Germinal center (tissue), 1 donor: ENCODE measurements around the gene GABRB3.

Experiments
- DNase-seq: peaks from one replicate; pipeline ENCODE4 v3.0.0; 2012; ENCODE audit warnings: mixed read lengths, low spot score

GABRB3 gene

DNA sequence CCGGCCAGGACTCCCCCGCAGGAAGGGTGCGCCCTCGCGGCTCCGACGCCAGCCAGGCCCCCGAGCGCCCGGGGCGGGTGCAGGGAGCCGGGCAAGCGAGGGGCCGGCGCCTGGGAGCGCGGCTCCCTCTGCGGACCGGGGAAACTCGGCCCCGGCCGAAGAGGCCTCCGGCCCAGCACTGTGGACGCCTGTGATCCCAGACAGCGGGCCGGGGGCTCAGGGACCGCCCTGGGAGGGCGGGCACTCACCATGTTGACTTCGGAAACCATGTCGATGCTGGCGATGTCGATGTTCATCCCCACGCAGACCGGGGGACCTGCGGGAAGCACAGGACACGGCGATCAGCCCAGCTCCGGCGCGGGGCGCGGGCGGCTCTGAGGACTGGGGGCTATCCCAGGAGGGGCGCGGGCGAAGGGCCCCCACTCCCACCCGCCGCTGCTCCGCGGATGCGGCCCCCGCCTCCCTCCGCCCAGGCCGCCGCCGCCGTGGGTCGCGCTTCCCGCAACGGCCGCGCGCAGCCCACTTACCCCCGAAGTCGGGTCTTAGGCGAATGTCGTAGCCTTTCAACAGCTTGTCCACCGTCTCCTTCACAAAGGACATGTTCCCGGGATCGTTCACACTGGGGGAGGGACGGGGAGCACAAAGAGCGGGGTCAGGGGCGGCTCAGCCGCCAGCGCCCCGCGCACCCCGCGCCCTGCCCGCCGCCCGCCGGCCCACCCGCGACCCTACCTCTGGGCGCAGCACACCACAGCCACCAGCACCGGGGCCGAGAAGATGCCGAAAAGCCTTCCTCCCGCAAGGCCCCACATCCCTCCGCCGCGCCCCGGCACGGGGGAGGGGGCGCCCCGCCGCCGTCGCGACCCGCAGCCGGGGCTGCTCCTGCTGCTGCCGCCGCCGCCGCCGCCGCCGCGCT lies at the start of gene GABRB3:
TSS of gene GABRB3 (minus strand) at position 913 of the 913 bp plus-strand sequence.
- no peak for DNase-seq

GRCh38 chr15:26807517-26808427 lies 34.9 kb upstream of the GABRB3 start:
- no peak for DNase-seq

- no peak for DNase-seq
Measured at GRCh38 chr15:26806574-26806973, 33.7 kb upstream of the GABRB3 start.

GRCh38 chr15:26806151-26806550 lies 33.3 kb upstream of the GABRB3 start:
- no peak for DNase-seq

DNA sequence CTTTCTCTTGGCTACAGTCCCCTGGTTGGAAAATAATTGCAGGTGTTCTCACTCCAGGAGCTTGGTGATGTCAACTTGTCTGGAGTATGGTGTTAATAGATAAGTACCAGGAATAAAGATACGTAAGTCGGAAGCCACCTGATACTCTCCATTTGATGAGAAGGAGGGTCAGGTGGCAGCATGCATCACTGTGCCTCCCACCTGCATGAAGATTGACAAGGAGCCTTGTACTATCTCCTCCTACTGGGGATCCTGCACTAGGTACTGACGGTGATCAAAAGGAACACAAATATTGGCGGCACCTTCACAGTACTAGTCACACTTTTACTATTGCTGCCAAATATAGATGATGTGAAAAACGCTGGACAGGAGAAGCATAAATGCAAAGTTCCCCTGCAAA lies 32.6 kb upstream of the GABRB3 start:
- DNase-seq: no peak

GRCh38 chr15:26804063-26804804 lies 31.4 kb upstream of the GABRB3 start:
- no peak for DNase-seq

DNA sequence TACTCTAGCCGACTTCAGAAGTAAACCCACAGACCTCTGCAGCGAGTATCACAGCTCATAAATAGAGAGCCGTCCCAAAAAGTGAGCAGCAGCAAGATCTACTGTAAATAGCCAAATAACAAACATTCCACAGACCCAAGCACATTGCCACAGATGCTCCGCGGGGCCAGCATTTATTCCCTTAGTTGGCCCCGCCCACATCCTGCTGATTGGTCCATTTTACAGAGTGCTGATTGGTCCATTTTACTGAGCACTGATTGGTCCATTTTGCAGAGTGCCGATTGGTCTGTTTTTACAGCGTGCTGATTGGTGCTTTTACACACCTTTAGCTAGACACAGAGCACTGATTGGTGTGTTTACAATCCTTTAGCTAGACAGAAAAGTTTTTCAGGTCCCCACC lies 17.3 kb upstream of the GABRB3 start:
- DNase-seq: no peak

DNA sequence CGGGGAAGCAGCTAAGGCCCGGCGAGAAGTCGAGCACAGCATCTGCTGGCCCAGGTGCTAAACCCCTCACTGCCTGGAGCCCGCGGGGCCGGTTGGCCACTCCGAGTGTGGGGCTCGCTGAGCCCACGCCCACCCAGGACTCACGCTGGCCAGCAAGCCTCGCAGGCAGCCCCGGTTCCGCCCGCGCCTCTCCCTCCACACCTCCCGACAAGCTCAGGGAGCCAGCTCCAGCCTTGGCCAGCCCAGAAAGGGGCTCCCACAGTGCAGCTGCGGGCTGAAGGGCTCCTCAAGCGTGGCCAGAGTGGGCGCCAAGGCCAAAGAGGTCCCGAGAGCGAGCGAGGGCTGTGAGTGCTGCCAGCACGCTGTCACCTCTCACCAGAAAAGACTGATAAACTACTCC lies 8.9 kb upstream of the GABRB3 start:
- DNase-seq: no peak

DNA sequence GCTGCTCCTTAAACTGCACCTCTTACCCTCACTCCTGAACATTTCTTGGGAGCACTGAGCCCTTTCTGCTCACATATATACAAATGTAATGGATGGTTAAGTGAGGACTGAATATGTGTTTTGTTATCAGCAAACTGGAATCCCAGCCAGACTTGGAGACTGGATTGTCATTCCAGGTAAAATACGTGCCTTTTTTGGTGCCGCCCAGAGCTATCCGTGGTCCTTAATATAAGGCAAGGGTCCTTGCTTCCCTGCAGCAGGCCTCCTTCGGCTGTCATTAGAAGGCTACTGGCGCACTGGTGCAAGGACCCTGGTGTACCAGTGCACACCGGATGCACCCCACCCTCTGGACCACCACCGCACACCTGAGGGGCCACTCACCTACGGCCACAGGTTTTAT lies 1.1 kb upstream of the GABRB3 start:
- no peak for DNase-seq

DNA sequence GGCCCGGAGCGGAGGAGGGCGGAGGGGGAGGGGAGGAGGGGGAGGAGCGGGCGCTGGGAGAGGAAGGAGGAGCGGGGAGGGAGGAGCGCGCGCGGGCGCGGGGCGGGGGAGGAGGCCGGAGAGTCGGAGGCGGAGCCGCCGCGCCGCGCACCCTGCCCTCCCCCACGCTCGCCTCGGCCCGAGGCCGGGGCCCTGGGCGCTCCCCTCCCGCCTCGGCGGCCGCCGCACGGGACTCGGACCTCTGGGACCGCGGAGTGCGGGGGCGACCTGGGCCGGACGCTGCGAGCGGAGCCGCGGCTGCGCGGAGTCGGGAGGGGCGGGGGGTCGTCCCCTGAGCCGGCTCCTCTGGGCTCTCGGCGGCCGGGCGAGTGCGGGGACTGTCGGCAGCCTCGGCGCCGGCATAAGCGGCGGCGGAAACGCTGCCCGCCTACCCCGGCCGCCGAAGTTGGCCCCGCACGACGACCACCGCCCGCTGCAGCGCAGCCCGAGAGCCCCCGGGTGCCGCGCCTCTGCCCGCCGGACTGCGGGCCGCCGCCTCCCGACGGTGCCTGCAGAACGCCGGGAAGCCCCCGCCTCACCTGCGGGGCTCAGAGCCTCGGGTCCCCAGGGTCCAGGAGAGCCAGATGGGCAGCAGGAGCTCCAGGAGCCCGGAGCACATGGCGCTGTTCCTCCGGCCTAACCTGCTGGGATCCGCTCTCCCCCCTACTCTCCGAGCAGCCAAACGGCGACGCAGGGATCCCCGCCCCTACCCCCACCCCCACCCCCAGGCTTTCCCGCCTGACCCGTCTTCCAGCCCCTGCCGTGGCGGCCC lies 406 bp upstream of the GABRB3 start:
- DNase-seq: no peak

GRCh38 chr15:26771578-26772153 lies 1.2 kb downstream of the GABRB3 start:
- DNase-seq: no peak

GRCh38 chr15:26771168-26771567 lies 1.7 kb downstream of the GABRB3 start:
- DNase-seq: no peak

DNA sequence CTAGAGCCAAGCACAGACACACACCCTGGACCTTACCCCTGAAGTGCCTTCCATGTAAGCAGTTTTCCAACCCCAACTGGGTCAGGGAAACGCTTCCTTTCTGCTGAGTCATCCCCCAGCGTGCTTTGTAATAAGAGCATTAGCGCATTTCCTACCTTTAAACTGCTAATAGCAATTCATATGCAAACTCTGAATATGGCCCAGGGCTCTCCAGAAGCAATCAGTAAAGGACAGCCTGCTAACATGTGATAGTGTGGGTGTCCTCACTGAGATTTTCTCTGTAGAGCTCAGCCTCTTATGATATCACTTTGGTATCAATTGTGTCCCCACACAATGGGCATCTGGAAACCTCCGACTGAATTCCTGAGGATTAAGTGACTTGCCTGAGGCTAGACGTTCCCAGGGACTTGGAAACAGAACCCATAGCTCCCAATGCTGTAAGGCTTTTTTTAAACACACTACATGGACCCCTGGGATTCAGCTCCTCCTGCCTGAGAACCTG lies 5.6 kb downstream of the GABRB3 start:
- DNase-seq: no peak

- no peak for DNase-seq
Measured at GRCh38 chr15:26766262-26766661, 6.6 kb downstream of the GABRB3 start.

DNA sequence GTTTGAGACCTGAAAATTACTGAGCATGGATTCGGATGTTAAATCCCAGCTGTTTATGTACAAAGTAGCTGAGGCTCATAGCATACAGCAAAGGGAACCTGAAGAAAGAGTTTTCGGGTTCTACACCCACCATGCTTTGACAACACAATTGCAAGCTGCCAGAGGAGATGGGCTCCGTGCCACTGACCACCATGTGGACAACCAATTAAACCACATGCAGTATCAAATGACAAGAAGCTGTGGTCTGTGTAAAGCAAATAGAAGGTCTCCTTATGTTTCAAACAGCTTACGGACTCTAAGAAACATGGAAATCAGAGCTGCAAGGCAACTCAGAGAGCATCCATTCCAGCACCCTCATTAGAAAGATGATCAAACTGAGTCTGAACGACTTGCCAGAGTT lies 12.9 kb downstream of the GABRB3 start:
- no peak for DNase-seq

GRCh38 chr15:26758079-26758478 lies 14.8 kb downstream of the GABRB3 start:
- no peak for DNase-seq

- DNase-seq: no peak
Measured at GRCh38 chr15:26757141-26757540, 15.7 kb downstream of the GABRB3 start.

- DNase-seq: no peak
Measured at GRCh38 chr15:26744894-26745293, 28.0 kb downstream of the GABRB3 start.

GRCh38 chr15:26739791-26740190 lies 33.1 kb downstream of the GABRB3 start:
- no peak for DNase-seq

- DNase-seq: no peak
Measured at GRCh38 chr15:26738996-26739395, 33.9 kb downstream of the GABRB3 start.
